DMS153 (cell line): ENCODE data around the gene LONRF2.
"Not testable (repeated sequence)": the region's sequence is repeated elsewhere in the genome, so short reads cannot be mapped to it uniquely, and the experiment has no call there.

Source experiments
- DNase-seq: peaks from one replicate; lab custom pipeline; 2025; lab: John Stamatoyannopoulos, UW

LONRF2 gene

DNA sequence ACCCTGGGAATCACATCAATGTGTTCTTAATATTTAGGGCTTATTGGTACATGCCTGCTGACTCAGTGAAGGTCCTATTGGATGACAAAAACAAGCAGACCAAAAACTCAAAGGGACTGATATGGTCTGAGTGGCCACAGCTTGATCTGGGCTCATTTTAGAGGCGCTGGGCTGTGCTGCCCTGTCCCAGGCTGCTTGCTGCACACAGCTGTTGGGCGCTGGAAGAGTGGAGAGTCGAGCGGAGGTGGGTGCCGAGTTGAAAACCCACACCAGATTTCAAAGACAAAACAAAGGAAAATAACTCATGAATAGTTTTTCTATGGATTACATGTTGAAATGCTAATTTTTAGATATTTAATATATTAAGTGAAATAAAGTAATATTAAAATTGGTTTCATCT is 68.5 kb downstream of the LONRF2 start:
- no peak for DNase-seq

DNA sequence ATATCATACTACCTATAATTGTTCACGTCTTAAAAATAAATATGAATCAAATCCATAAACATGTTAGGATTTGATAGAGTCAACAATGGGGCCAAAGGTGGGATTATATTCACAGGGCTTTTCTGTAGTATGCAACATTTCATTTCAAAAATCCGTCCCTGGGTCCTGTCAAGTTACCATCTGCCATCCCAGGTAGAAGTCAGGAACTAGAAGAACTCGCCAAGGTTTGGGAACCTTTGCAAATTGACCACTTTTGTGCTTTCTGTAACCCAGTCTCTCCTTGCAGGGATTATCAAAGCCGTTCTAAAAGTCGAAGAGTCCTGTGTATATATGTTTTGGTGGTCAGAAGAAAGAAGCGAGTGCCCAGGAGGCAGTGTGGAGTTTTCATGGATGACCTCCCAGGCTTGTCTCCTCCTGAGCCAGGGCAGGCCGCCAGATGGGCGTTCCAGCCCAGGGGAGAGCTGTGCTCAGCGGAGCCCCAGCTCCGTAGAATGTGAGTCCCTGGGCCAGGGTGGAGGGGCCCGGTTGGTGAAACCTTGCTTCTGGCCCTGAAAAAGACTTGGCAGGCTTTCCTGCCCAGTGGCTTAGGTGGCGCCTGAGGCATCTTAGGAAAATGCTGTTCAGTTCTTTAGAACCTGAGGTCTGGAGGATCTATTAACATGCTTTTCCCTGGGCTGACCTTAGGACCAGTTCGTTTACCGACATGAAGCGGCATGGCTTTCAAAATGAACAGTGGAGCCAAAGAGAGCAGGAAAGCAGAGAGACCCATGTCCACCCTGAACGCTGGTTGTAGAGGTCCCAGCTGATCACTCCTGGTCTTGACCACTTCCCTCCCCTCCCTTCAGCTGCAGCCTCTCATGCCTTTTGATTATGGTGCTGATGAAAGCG is 69.2 kb downstream of the LONRF2 start:
- DNase-seq, result no peak

DNA sequence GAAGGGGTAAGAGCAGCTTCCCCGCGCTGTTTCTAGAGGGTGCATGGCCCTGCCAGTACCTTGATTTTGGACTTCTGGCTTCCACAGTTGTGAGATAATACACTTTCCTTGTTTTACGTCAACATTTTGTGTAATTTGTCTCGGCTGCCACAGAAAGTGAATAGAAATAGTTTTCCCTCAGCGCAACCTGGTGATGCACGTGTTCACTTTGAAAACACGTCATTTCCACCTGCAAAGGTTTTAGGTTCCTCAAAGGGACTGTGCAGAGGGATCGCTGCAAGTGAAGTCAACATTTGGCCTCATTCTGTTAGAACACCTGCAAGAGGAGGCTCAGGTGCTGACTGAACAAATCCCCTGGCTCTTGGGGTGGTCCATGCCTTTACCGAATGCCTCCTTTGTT is 71.7 kb downstream of the LONRF2 start:
- DNase-seq, result no peak

DNA sequence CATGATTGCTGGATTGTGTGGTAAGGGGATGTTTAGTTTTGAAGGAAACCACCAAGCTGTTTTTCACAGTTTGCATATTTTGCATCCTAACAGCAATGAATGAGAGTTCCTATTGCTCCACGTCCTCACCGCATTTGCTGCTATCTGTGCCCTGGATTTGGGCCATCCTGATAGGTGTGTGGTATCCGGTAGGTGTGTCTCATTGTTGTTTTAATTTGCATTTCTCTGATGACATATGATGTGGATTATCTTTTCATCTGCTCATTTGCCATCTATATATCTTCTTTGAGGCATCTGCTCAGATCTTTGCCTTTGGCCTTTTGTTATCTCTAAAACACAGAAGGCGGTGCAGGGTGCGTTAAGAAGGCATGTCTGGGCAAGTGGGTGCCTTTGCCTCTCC is 73.3 kb downstream of the LONRF2 start:
- DNase-seq, result no peak

DNA sequence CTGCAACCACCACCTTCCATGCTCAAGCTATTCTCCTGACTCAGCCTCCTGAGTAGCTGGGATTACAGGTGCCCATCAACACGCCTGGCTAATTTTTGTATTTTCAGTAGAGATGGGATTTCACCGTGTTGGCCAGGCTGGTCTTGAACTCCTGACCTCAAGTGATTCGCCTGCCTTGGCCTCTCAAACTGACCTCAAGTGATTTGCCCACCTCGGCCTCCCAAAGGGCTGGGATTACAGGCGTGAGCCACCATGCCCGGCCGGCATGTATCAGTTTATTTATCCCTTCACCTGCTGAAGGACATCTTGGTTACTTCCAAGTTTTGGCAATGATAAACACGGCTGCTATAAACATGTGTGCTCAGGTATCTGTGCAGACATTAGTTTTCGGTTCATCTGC is 73.7 kb downstream of the LONRF2 start:
- DNase-seq, result not testable (repeated sequence)

DNA sequence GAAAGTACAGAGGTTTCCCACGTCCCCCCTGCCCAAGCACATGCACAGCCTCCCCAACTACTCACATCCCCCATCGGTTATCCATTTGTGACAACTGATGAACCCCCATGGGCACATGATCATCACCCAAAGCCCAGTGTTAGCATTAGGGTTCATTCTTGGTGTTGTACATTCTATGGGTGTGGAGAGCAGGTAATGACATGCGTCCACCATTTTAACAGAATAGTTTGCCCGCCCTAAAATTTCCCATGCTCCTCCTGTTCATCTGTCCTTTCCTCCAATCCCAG is 74.3 kb downstream of the LONRF2 start:
- DNase-seq, result no peak

DNA sequence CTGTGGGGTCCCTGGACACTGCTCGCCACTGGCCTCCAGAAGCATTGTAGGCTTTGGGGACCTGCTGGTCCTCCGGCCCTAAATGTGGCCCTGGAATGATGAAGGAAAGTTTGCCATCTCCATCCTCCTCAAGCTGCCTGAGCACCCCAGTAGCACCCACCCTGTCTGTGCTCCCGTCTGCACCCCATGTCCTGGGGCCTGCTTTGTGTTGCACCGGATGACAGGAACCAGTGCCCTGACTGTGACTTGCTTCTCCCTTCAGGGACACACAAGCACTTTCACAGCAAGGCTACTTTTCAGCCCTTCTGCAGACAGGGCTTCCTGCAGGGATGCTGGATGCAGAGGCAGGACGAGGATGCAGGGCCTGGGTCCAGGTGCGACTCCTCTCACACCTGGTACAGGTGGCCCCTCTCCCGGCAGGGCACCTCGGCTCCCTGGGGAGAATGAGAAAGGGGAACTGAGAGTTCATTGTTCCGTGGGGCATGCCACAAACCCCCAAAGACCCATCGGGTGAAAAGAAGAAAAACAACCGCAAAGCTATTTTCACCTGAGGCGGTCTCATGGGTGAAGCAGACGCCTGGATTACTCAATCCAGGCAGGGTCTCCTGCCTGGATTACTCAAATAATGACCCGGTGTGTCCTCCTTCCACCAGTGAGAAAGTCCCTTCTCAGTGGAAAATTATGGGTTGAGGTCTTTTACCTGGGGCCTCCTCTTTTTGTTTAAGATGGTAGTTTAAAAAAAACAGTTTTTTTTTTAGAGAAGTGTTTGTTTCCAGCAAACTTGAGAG is 74.9 kb downstream of the LONRF2 start:
- no peak for DNase-seq

DNA sequence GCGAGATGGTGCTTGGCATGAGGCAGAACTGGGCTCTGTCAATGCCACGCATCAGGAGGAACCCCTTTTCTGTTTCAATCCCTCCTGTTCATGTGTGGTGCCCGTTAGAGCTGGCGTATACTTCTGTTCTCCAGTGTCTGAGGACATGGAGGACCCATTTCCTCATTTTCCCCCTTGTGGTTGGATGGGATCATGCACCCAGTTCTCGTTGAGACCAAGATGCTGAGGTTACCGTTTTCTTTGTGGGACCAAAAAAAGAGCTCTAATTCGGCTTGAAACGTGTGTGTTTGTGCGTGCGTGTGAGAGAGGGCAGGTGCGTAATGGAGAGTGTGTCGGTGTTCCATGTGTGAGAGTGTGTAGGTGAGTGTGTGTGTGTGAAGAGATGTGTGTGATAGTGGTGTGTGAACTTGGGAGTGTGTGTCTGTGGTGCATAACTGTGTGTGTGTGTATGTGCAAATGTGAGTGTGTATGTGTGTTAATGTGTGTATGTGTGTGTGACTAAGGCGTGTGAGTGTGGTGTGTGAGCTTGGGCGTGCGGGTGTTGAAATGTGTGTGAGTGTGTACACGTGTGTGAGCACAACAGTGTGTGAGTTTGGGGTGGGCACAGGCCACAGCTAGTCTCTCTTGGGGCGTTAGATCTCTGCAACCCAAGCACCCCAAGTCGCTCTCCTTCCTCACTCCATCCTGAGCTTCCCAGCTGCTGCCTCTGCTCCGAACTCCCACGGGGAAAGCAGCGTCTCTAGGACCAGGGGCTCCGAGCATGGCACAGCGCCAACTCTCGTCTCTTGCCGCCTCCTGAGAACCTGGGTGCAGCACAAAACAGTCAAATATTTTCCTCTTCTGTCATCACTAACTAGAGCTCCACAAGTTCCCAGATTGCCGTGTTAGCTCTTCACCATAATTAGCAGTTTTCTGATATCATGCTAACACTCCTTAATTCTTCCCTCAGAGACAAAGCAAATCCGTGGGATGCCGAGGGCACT is 75.8 kb downstream of the LONRF2 start:
- DNase-seq, result no peak

DNA sequence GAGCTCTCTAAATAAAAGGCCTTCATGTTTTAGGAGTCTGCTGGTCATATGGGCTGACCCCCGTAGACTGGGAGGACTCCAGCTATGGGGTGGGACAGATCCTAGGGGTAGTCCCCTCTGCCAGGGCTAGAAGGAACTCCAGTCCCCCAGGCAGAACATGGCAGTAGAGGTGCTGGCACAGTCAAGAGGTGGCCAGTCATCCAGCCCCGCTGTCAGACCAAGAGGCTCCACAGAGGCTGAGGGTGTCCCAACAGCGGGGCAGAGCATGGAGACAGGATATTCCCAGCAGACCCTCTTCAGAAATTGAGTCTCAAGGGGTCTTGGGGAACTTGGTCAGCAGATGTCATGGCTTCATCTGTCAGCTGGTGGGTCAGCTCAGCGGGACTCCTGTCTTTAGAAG is 76.6 kb downstream of the LONRF2 start:
- DNase-seq, result no peak

DNA sequence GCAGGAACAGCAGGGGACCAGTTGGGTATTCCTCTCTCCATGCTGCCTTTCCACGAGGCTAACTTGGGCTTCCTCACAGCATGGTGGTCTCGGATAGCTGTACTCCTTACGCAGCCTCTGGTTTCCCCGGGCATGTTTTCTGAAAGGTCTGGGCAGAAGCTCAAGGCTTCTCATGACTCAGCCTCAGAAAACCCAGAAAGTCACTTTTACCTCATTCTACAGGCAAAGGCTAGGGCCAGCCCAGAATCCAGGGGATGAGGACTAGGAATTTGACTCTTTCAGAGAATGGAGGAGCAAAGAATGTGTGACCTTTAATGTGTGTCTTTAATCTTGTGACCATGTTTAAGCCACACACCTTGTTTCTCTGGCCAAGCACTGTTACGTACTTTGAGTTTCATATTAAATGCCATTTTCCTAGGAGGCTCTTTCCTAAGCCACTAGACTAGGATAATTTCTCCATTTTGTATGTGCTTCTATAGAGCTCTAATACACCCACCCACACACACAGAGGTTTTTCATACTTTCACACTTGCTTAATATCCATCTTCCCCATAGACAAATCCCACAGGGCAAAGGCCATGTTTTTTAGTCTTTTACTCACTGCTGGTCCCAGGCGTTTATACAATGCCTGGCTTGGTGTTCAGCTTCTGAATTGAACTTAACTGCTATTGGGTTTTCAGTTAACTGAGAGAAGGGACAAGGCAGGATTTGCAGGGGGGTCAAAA is 77.3 kb downstream of the LONRF2 start:
- DNase-seq, result no peak

DNA sequence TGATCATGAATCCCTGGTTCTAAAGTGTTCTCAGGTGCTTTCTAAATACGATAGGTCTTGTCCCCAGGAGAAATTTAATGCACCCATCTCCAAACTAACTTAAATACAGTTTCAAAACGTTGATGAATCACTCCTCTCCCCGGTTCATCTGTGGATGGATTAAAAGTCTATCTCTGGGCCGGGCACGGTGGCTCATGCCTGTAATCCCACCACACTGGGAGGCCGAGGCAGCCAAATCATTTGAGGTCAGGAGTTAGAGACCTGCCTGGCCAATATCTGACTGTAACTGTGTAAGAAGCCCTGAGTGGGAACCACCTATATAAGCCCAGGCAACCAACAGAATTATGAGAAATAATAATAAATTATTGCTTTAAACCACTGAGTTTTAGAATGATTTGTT is 78.7 kb downstream of the LONRF2 start:
- DNase-seq, result no peak

DNA sequence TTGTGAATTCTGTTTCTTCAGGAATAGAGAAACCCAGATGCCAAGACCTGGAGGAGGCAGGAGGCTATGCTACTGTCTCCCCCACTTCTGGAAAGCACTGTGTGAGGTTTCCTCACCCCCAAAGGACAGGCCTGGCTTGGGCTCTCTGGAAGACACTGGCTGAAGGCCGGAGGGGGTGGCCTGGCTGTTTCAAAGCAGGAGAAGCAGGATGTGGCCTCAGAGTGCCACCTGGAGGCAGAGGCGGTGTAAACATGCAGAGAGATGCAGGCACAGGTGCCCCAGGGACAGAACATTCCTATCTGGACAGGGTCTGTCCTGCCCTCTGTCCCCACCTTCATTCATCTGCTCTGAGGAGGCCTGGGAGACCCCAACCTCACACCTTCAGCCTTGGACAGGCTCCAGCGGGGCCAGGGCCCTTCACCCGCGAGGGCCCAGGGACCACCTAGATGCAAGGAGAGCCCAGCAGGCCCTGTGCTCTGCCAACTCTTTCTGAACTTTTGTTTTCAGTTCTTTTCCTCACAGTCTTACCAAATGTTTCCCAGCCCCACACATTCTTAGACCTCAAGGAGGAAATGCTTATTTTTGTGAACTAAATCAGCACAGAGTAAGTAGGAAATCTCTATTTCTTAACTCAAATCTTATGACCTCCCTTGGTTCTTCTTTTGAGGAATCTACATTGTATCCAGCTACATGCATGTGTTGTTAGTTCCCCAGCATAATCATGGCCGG is 79.2 kb downstream of the LONRF2 start:
- DNase-seq, result no peak

DNA sequence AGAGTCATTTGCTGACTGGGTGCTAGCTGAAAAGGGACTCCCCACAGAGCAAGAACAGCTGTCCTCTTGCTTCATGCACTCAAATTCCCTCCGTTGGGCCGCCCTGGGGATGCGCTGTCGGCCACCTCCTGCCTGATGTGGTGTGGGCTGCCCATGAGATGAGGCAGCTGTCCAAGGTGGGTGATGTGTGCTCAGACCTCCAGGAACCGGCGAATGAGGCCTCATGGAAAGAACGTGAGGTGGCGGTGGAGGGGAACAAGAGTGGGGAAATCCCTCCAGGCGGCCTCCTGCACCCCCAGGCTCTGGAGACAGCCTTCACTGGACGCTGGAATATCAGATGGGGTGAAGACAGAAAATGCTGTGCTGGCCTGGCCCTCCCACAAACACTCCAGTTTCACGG is 79.8 kb downstream of the LONRF2 start:
- no peak for DNase-seq

DNA sequence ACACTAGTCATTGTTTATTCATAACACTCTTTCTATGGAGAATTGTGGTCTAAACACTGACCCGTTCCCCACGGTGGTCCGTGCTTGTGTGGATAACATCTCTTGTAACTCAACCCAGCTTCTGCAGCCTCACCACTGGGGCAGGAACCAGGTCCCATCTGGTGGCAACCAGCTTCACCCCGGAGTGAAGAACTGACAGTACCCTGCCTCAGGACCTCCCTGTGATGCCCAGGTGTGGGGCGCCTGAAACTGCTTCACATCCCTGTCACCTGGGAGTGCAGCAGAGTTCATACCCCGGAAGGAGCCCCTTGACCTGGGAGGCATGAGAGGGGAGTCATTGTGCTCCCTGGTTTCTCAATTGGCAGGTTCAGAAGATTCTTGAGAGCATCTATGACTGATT is 81.1 kb downstream of the LONRF2 start:
- no peak for DNase-seq

DNA sequence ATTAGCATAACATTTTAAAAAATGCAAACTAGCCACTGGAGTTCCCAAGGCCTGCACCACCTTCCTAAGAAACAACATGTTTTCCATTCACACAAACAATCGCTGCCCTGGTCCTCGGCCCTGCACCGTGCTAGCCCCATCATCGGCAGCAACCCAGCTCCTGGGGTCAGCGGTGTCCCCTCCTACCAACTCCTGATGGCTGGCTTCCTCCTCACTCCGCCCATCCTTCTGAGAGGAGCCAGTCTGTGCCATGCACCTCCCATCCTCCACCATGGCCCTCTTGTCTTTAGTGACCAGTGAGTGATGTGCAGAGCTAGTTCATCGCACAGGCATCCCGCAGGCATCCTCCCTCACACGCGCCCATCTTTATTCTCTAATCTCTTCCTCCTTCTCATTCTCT is 81.9 kb downstream of the LONRF2 start:
- DNase-seq, result no peak

DNA sequence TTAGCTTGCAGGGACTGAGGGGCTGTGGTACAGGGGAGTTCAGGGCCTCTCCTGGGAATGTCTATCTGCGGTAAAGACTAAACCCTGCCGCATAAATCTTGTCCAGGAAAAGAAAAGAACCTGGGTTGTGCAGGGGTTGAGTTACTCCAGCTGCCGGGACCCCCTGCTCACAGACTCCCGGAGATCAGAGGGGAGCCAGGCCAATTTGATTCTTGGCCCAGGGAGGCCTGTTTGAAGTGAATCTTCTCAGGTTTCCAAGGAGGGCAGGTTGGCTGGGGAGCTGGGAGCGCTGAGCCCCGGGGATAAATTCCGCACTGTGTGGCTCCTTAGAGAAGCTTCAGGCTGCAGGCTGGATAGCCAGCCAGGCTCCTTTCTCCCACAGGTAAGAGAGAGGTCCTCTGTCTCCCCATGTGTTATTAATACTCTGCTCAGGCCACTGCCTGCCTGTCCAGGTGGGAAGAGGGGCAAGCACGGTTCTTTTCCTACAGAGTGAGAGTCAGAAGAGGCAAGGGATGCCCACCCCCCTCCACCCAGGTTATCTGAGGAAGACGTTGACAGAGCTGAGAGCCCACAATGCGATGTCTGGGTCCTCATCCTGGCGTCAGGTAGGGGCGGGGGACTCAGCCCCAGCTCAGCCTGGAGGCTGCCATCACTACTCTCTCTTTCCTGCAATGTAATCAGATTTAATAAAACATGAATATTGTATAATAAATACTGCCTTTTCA is 82.7 kb downstream of the LONRF2 start:
- no peak for DNase-seq

DNA sequence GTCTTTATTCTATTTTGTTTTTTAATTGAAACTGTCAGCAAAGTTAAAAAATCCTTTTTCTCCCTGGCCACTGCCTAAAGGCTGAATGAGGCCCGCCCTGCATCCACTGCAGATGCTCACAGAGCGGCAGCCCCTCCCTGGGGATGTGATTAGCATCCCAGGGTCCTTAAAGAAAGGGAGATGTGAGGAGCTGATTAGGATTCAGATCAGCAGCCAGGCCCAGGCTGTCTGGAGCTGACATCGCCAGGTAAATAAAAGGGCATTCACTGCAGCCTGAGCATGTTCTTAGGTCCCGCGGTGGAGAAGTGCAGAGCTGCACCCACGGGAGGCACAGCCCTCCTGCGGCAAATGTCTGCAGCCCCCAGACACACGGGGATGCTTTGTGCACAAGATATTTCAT is 83.8 kb downstream of the LONRF2 start:
- no peak for DNase-seq

DNA sequence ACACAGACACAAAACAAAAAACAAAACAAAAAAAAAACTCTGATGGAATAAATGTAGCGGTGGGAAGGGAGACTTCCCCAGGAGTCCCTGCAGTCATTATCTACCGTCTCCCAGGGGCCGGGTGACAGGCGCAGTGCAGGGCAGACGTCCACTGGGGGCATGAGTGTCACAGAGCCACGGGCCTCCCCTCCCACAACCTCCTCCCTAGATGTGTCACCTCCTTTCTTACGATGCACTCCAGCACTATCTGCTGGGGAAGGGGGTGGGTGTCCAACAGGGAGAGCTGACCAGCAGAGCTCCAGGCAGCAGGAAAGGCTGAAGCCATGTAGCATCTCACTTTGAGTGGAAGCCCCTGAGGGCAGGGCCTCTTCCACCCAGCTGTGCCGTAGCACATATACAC is 84.5 kb downstream of the LONRF2 start:
- no peak for DNase-seq

DNA sequence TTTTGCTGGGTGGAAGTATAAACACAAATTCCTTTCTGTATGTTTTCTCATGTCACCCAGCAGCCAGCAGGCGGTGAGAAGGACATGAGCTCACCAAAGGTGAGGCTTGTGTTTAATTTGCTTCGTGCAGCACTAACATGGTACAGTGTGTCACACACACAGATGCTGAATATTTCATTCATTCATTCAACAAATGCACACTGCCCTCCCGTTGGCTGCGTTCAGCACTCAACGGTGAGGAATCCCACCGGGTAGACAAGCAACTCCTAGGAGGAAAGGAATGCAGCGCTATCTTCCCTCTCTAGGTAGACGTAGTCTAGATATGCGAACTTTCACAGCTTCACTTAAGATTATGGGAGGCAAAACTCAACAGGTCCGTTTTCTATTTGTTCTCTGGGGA is 85.1 kb downstream of the LONRF2 start:
- DNase-seq, result no peak

DNA sequence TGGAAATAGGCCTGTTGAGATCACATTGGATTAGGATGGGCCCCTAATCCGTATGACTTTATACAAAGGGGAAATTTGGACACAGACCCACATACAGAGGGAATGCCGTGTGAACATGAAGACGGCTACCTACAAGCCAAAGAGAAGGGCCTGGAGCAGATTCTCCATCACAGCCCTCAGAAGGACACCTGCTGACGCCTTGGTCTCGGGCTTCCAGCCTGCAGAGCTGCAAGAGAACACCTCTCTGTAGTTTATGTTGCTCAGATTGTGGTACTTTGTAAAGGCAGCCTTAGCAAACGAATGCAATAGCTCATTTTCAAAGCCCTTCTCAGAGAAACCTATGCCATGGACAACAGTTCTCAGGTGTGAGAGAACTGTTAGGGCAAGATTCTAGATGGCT is 86.1 kb downstream of the LONRF2 start:
- no peak for DNase-seq
